Stimulated activated CD8-positive, alpha-beta memory T cell treated with anti-CD3 and anti-CD28 coated beads, Interleukin-4, amount 100 ng/mL, for 24 hours (primary cell): Measurements from ENCODE around the gene TMEM222.
"Not testable (repeated sequence)": the region's sequence is repeated elsewhere in the genome, so short reads cannot be mapped to it uniquely, and the experiment has no call there.

Source experiments
- DNase-seq: peaks from one replicate; pipeline ENCODE4 v3.0.0-alpha.2; 2020; ENCODE audit warnings: low read depth

TMEM222 gene

GRCh38 chr1:27380766-27381733 lies 59.1 kb downstream of the TMEM222 start:
- no peak for DNase-seq

- DNase-seq, result no peak
Observed at GRCh38 chr1:27381969-27382762, 60.2 kb downstream of the TMEM222 start.

- no peak for DNase-seq
Observed at GRCh38 chr1:27383039-27383605, 61.2 kb downstream of the TMEM222 start, which contains the start of gene CD164L2. Gene CD164L2 (minus strand): TSS chr1:27383333. CDS start chr1:27383239, 94 bp downstream.

GRCh38 chr1:27383661-27384060 lies 61.7 kb downstream of the TMEM222 start:
- DNase-seq, result no peak

GRCh38 chr1:27384797-27385196 lies 62.8 kb downstream of the TMEM222 start:
- not testable (repeated sequence) for DNase-seq
